ENCODE results near the gene ABHD6. TPM values are rescaled to one million over a fixed set of nuclear protein-coding genes. Genes with fewer than 3 reads are reported as not detected.
"Not testable (repeated sequence)": the region's sequence is repeated elsewhere in the genome, so short reads cannot be mapped to it uniquely, and the experiment has no call there.

Gene ABHD6
- total RNA-seq, 1 donor from 2014 or later = 6.1 TPM

- Mint-ChIP-seq H3K9me3 (ENCODE audit: low read depth) (no peaks in the 10 kb centered on the region), H3K27me3 (no peaks in the 10 kb centered on the region), H3K36me3 (ENCODE audit: insufficient read depth) (peaks cover 8% of the 10 kb centered on the region), H3K4me3 (ENCODE audit: low read depth) (no peak overlapping the region), H3K27ac (no peak overlapping the region), H3K4me1 (ENCODE audit: low read depth) (no peaks in the 10 kb centered on the region)
- DNase-seq (ENCODE audit: low spot score, unreplicated experiment) = no peak
- TF ChIP-seq CTCF (IDR thresholded peaks at IDR 0.05; ENCODE audit: unreplicated experiment) = no peak
These were observed 49.8 kb downstream of the ABHD6 start for GRCh38 chr3:58287354-58287753.

GRCh38 chr3:58288011-58288728 lies 50.6 kb downstream of the ABHD6 start:
- Mint-ChIP-seq H3K36me3 (ENCODE audit: insufficient read depth) (peaks cover 8% of the 10 kb centered on the region), H3K9me3 (ENCODE audit: low read depth) (no peaks in the 10 kb centered on the region), H3K27ac (peak overlapping the region; percentile 6), H3K27me3 (no peaks in the 10 kb centered on the region), H3K4me1 (ENCODE audit: low read depth) (no peaks in the 10 kb centered on the region), H3K4me3 (ENCODE audit: low read depth) (no peak overlapping the region)
- no peak for DNase-seq (ENCODE audit: low spot score, unreplicated experiment)
- TF ChIP-seq CTCF (IDR thresholded peaks at IDR 0.05; ENCODE audit: unreplicated experiment) = no peak

- not testable (repeated sequence) for H3K27me3 Mint-ChIP-seq; H3K4me1 Mint-ChIP-seq (ENCODE audit: low read depth); H3K4me3 Mint-ChIP-seq (ENCODE audit: low read depth); H3K36me3 Mint-ChIP-seq (ENCODE audit: insufficient read depth); H3K9me3 Mint-ChIP-seq (ENCODE audit: low read depth); DNase-seq (ENCODE audit: low spot score, unreplicated experiment); H3K27ac Mint-ChIP-seq
These were observed 51.5 kb downstream of the ABHD6 start for GRCh38 chr3:58288964-58289613.

GRCh38 chr3:58290446-58290845 lies 52.9 kb downstream of the ABHD6 start:
- not testable (repeated sequence) for H3K4me1 Mint-ChIP-seq (ENCODE audit: low read depth); DNase-seq (ENCODE audit: low spot score, unreplicated experiment); H3K9me3 Mint-ChIP-seq (ENCODE audit: low read depth); H3K4me3 Mint-ChIP-seq (ENCODE audit: low read depth); H3K27me3 Mint-ChIP-seq; H3K27ac Mint-ChIP-seq
- peaks cover 11% of the 10 kb centered on the region for H3K36me3 Mint-ChIP-seq (ENCODE audit: insufficient read depth)

DNA sequence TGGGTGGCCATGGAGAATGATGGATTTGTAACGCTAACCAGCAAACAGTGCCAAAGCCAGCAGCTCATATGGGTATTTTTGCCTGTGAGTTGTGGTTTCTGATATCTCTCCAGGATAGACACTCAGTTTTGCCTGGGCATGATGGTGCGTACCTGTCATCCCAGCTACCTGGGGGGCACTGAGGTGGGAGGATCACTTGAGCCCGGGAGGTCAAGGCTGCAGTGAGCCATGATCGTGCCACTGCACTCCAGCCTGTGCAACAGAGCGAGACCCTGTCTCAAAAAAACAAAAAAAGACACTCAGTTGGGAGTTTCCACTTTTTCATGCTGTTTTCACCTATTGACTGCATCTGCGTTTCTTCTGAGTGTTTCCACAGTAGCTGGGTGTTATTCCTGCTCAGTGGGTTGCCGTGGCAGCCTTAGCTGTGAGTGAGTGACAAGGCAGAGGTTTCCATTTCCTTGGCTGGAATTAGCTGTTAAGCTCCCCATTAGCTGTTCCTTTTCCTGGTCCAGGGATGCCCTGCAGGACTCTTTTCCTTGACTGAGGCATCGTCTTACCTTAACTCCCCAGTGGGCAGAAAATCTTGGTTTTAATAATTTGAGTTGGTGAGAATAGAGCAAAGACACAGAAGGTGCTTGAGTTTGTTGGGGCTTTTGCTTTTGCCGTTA lies 54.2 kb downstream of the ABHD6 start:
- DNase-seq (ENCODE audit: low spot score, unreplicated experiment) = no peak
- Mint-ChIP-seq H3K4me3 (ENCODE audit: low read depth) (no peak overlapping the region), H3K27me3 (no peaks in the 10 kb centered on the region), H3K36me3 (ENCODE audit: insufficient read depth) (peaks cover 11% of the 10 kb centered on the region), H3K4me1 (ENCODE audit: low read depth) (no peaks in the 10 kb centered on the region), H3K9me3 (ENCODE audit: low read depth) (no peaks in the 10 kb centered on the region), H3K27ac (no peak overlapping the region)
- TF ChIP-seq CTCF (IDR thresholded peaks at IDR 0.05; ENCODE audit: unreplicated experiment) = no peak

- H3K9me3 Mint-ChIP-seq (ENCODE audit: low read depth) = no peaks in the 10 kb centered on the region
- H3K4me3 Mint-ChIP-seq (ENCODE audit: low read depth) = no peak overlapping the region
- TF ChIP-seq CTCF (IDR thresholded peaks at IDR 0.05; ENCODE audit: unreplicated experiment) = no peak
- no peaks in the 10 kb centered on the region for H3K4me1 Mint-ChIP-seq (ENCODE audit: low read depth)
- H3K36me3 Mint-ChIP-seq (ENCODE audit: insufficient read depth) = peaks cover 11% of the 10 kb centered on the region
- DNase-seq (ENCODE audit: low spot score, unreplicated experiment) = no peak
- H3K27ac Mint-ChIP-seq = no peak overlapping the region
- no peaks in the 10 kb centered on the region for H3K27me3 Mint-ChIP-seq
These were observed 55.3 kb downstream of the ABHD6 start for GRCh38 chr3:58292866-58293265.

Data from progenitor cell of endocrine pancreas (in vitro differentiated cells).